Mucosa of gallbladder (tissue), 1 donor: ENCODE results near the gene KLF5. TPM values are rescaled to one million over a fixed set of nuclear protein-coding genes. Genes with fewer than 3 reads are reported as not detected.
"Not testable (repeated sequence)": the region's sequence is repeated elsewhere in the genome, so short reads cannot be mapped to it uniquely, and the experiment has no call there.

Experiments used
- DNase-seq: peaks from one replicate; pipeline ENCODE4 v3.0.0-alpha.2; 2020; ENCODE audit warnings: low spot score
- total RNA-seq: library from RNA; stranded (reverse); gene quantifications from one replicate; pipeline ENCODE4 v1.2.1, GENCODE V29; 2021
- donor health status: DM: no; HTN: no; CAD: no.

KLF5 gene
- total RNA-seq, 1 donor from 2014 or later, result 164 TPM

DNA sequence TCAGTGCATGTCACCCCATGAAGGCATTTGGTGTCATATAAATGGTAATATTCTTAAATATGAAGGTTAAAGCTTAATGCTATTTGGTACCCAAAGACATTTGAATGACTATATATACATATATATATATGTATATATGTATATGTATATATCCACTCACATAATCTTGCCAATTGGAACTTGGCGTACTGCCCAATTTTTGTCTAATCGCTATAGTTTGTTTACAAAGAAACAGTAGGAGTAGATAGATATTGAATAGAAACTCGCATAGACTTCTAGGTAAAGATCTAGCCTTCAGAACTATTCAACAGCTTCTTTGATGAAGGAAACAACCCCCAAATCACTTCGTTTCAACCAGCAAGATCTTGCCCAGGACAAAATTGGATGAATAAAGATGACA lies 24.1 kb downstream of the KLF5 start:
- DNase-seq, result no peak

DNA sequence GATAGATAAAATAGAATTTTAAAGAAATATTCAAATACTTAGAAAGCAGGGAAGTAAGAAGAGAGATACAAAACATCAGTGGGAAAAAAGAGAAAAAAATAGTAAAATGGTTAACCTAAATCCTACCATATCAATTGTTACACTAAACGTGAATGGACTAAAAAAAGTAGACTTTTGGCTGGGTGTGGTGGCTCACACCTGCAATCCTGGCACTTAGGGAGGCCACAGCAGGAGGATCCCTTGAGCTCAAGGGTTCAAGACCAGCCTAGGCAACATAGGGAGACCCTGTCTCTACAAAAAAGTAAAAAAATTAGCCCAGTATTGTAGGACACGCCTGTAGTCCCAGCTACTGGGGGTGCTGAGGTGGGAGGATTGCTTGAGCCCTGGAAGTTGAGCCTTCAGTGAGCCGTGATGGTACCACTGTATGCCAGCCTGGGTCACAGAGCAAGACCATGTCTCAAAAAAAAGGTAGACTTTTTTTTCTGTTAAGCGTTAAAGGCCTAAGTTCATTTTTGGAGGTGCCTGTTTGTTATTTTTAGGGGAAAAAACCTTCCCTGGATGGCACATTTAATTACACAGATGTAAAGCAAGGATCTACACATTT lies 29.6 kb downstream of the KLF5 start:
- no peak for DNase-seq

DNA sequence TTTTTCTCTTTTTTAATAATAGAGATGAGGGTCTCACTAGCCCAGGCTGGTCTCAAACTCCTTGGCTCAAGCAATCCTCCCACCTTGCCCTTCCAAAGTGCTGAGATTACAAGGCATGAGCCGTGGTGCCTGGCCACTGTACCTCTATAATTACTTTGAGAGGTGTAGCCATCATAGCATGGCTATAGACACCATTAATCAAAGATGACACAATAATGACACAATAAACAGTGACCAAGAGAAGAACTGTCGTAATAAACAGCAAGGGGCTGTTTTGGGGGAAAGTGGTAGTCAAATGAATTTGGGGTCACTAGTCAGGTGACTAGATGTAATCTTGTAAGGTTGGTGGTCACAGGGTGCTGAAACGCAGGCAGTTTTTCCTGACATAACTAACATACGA lies 30.4 kb downstream of the KLF5 start:
- DNase-seq, result no peak

GRCh38 chr13:73090116-73090822 lies 31.5 kb downstream of the KLF5 start:
- peak; percentile 75 for DNase-seq

GRCh38 chr13:73090823-73091187 lies 32.0 kb downstream of the KLF5 start:
- no peak for DNase-seq

- no peak for DNase-seq
These were observed 34.0 kb downstream of the KLF5 start for GRCh38 chr13:73092829-73093228.

DNA sequence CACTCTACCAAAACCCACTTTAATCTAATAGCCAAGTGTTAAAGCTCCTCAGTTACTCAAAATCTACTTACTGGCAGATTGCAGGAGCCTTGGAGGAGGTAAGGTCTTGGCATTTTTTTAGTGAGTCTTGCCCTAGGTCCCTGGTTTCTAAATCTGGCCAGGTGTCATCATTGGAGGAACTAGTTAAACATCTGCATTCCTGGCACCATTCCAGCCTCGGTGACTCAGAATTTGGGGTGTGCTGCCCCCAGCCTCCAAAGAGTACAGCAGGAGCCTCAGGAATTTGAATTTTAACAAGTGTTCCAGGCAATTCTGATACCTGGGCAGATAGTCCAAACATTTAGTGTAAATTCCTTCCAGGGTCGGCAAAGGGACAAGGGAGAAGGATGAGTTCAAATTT lies 37.4 kb downstream of the KLF5 start:
- no peak for DNase-seq

DNA sequence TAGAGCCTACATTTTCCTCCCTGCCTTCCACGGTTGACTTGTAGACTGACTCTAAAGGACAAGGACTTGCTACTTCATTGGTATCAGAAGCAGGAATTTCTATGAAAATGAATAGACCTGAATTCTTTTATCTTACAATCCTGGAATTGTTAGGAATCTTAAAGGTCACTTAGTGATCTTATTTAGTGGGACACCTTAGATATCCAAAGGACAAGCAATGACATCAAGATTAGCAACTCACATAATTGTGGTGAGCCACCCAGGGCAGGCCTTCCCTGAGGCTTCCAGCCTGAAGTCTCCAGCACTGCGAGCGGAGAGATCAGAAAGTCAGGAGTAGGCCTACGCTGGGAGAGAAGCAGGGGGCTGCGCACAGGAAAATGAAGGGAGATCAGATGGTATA lies 37.8 kb downstream of the KLF5 start:
- no peak for DNase-seq

DNA sequence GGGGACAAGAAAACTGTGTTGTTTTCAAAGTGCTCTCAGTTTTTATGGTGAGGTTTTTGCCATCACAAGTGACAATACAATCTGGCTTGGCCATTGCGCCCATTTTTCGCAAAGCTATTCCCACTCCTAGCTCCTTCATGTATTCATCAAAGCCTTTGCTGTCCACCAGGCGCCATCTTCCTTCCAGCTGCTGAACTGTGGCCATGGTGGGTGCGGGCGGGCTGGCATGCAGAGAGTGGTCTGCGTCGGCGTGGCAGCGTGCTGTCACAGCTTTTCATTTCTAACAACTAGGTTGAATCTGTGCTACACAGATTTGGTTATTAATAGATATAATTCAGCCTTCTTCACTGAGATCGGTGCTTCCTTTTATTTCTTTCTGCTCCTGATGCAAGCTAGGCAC lies 42.0 kb downstream of the KLF5 start:
- DNase-seq, result not testable (repeated sequence)

GRCh38 chr13:73101351-73102007 lies 42.7 kb downstream of the KLF5 start:
- DNase-seq, result no peak

- no peak for DNase-seq
These were observed 44.4 kb downstream of the KLF5 start for GRCh38 chr13:73103238-73103637.

GRCh38 chr13:73106513-73107178 lies 47.8 kb downstream of the KLF5 start:
- no peak for DNase-seq

GRCh38 chr13:73107481-73107880 lies 48.7 kb downstream of the KLF5 start:
- no peak for DNase-seq

GRCh38 chr13:73107970-73108369 lies 49.2 kb downstream of the KLF5 start:
- DNase-seq, result no peak

DNA sequence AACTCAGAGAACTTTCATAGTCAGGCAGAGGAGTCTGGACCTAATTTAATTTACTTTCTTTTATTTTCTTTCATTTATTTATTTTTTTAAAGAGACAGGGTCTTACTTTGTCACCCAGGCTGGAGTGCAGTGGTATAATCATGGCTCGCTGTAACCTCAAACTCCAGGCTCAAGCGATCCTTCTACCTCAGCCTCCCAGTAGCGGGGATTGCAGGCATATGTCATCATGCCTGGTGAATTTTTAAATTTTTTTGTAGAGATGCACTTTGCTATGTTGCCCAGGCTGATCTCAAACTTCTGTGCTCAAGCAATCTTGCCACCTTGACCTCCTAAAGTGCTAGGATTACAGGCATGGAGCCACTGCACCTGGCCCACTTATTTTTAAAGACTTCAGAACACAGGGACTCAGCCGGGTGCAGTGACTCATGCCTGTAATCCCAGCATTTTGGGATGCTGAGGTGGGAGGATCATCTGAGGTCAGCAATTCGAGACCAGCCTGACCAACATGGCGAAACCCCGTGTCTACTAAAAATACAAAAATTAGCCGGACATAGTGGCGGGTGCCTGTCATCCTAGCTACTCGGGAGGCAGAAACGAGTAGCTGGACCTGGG lies 50.6 kb downstream of the KLF5 start:
- DNase-seq, result no peak

GRCh38 chr13:73109969-73110368 lies 51.2 kb downstream of the KLF5 start:
- DNase-seq, result no peak

DNA sequence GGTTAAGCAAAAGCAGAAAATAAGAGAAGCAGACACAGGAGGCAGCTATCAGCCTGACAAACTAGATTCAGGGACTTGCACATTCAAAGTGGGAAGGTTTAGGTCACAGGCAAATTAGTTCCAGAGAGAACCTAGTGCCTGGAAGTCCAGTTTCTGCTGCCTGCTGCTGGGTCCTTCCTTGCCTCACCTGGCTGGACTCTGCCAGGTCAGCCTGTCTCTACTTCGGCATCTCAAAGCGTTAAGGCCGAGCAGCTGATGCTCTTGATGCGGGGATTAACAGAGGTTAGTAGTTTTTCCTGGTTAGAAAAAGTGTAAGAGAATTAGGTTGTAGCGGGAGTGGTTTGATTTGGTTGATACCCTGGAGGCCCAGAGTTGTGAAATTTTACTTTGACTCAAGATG lies 52.0 kb downstream of the KLF5 start:
- DNase-seq, result no peak

GRCh38 chr13:73111331-73111730 lies 52.5 kb downstream of the KLF5 start:
- no peak for DNase-seq

GRCh38 chr13:73119612-73120011 lies 60.8 kb downstream of the KLF5 start:
- DNase-seq, result no peak
